Jurkat, Clone E6-1 (cell line): ENCODE results near the gene CCNL2.

ENCODE experiments used
- DNase-seq: peaks from one replicate; pipeline ENCODE4 v3.0.0-alpha.2; 2011; ENCODE audit warnings: low read depth, low spot score
- H3K4me3 ChIP-seq: 2 replicates; pipeline ENCODE4 v1.5.1; 2011; ENCODE audit warnings: mild to moderate bottlenecking, low read length, control low read depth, moderate library complexity

Gene CCNL2

DNA sequence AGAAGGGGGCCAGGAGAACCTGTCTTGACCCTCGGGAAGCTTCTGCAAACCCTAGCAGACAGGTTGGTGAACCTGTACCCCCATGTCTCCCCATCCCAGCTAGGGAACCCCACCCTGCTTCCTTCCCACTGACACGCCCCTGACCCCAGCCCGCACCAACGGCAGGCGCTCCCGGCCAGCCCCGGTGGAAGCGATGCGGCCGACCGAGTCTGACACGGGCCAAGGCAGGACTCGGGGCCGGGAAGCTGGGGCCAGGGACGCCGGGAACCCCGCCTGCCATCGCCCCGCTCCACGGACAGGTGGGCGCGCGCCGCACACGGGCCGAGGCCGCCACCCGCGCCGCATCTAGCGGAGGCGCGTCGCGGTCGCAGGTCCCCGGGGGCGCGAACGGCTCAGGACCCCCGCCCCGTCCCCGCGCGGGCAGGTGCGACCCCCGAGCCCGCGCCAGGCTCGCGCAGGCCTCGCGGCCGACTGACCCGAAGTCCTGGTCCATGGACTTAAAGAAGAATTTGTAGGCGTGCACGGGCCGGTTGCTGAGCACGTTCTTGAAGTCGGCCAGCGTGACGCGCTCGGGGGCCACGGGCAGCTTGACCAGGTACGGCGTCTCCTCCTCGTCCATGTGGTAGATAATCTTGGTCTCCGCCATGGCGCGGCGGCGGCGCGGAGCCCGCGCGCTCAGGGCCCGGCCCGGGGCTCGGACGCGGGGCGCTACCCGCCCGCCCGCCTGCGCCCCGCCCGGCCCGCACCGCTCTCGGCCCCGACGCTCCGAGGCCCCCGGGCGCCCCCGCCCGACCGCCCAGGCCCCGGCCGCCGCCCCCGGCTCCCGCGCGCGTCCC lies 50.5 kb downstream of the CCNL2 start:
- no peak for DNase-seq
- H3K4me3 ChIP-seq: peak overlapping the region; percentile 70

DNA sequence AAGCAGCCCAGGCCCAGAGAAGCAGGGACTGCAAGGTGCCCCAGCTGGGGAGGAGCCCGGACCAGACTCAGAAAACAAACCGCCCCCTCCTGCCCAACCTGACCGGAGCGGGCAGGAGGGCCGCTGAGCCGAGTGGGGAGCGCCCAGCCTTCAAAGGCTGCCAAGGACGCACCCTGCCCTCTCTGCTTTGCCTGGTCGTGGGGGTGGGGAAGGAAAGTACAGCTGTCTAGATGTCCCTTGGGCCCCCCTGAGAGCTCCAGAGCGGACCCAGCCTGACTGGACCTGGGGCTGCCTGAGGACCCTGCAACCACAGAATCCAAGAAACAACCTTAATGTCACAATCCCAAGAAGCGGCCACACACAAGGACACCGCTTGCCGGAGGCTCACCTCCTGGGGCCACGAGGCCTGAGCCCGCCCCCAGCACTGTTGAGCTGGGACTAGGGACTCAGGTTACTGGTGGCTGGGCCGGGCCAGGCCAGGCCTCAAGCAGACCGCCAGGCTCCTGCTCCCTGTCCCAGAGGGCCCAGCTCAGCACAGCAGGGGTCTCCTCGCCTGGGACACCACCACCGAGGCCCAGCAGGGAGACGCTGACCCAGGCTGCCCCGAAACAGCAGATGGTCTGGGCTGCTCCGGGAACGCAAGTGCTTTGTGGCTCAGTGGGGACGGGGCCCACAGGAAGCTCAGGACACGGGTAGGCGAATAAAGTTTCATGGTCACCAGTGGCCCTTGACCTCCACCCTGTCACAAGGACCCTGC lies 51.3 kb downstream of the CCNL2 start:
- DNase-seq: no peak

GRCh38 chr1:1347026-1347595 lies 52.0 kb downstream of the CCNL2 start:
- no peak for DNase-seq
- H3K4me3 ChIP-seq: no peak overlapping the region

More for the DNA sequence above, 51.3 kb downstream of the CCNL2 start:
- H3K4me3 ChIP-seq: peak overlapping the region; percentile 70

GRCh38 chr1:1346501-1346890 lies 52.6 kb downstream of the CCNL2 start:
- no peak for DNase-seq
- no peak overlapping the region for H3K4me3 ChIP-seq

DNA sequence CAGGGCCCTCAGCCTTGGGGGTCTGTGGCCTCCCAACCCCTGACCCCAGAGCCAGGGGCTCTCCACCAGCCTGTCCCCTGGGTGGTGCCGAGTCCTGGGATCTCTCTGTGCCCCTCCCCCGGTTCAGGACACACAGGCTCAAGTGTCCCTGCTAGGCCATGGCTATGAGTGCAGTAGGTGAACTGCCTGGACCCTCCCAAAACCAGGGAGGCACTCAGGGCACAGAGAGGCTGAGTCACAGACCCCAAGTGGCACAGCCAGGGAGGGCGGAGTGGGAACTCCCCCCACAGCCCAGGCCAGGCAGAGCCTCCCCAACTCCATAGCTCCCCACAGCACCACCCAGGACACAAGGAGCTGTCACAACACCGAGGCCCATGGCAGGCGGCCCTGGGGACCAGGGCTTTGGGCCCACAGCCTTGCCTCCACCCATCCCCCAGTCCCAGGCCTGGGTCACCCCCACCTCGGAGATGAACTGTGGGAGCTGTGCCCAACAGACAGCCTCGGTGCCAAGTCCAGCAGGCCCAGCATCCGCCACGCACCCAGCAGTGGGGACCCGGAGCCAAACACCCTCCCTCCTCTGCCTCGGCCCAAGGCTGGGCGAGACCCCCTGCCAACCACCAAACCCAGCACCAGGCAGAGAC lies 53.2 kb downstream of the CCNL2 start:
- DNase-seq: no peak
- H3K4me3 ChIP-seq: no peak overlapping the region

GRCh38 chr1:1345384-1345783 lies 53.8 kb downstream of the CCNL2 start:
- no peak overlapping the region for H3K4me3 ChIP-seq
- DNase-seq: no peak

DNA sequence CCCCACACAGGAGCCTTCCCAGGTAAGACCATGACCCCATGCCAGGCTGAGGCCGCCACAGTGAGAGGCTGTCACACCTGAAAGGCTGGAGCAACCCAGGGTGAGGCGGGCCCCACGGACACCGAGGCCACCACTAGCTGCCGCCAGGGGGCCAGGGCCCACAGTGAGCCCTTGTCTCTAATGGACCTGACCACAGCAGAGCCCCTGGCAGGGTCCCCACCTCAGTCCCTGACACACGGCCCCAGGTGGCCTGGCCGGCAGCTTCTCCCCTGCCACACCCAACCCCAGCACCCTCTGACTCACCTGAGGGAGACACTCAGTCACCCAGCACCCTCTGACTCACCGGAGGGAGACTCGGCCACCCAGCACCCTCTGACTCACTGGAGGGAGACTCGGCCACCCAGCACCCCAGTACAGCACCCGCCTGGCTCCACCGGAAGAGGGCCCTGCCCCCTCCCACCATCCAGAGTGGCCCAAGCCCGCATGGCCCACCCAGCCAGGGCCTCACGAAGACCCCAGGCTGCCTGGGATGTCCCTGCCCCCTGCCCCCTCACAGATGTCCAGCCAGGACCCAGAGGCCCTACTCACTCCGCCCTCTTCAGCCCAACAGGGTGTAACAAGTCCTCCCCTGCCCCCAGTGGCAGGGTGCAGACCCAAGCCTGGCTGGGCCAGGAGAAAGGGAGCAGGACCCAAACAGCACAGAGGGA lies 54.3 kb downstream of the CCNL2 start:
- no peak for DNase-seq
- H3K4me3 ChIP-seq: no peak overlapping the region

- H3K4me3 ChIP-seq: no peak overlapping the region
- DNase-seq: no peak
Measured at GRCh38 chr1:1343811-1344421, 55.2 kb downstream of the CCNL2 start.

- H3K4me3 ChIP-seq: no peak overlapping the region
- no peak for DNase-seq
Measured at GRCh38 chr1:1342584-1343115, 56.5 kb downstream of the CCNL2 start.

- no peak overlapping the region for H3K4me3 ChIP-seq
- no peak for DNase-seq
Measured at GRCh38 chr1:1342061-1342562, 57.0 kb downstream of the CCNL2 start.

GRCh38 chr1:1341549-1342021 lies 57.5 kb downstream of the CCNL2 start:
- no peak overlapping the region for H3K4me3 ChIP-seq
- DNase-seq: no peak

DNA sequence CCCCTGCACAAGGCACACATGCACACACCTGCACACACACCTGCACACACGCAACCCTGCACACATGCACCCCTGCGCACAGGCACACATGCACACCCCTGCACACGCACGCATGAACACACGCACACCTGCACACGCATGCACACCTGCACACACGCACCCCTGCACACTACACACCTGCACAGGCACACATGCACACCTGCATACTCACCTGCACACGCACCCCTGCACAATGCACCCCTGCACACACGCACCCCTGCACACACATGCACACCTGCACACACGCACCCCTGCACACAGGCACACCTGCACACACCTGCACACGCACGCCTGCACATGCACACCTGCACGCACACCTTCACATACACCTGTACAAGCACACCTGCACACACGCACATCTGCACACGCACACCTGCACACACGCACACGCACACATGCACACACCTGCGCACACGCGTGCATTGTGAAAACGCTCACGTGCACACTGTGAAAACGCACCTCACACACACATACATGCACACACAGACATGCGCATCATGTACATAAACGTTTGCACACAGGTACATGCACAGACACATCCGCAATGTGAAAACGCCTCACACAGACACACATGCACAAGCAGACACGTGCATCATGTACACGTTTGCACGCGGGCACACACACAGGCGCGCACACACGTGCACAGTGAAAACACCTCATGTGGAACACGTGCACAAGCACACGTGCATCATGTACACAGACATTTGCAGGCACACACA lies 58.2 kb downstream of the CCNL2 start:
- no peak for DNase-seq
- no peak overlapping the region for H3K4me3 ChIP-seq

DNA sequence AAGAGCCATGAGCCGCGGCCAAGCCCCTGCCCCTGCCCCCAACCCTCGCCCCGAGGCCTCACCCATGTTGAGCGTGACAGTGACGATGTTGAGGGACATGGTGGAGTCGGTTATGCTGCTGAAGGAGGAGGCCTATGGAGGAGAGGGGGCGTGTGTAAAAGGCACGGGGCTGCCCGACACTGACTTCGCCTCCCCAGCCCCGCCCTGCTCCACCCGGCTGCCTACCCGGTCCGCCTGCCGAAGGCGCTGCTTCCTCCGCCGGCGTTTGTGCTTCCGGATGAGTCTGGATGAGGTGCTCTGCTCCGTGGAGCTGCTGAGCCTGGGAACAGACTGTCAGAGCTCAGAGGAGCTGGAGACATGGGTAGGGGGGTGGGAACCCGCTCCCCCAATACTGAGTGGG lies 59.0 kb downstream of the CCNL2 start:
- no peak for DNase-seq
- H3K4me3 ChIP-seq: no peak overlapping the region

DNA sequence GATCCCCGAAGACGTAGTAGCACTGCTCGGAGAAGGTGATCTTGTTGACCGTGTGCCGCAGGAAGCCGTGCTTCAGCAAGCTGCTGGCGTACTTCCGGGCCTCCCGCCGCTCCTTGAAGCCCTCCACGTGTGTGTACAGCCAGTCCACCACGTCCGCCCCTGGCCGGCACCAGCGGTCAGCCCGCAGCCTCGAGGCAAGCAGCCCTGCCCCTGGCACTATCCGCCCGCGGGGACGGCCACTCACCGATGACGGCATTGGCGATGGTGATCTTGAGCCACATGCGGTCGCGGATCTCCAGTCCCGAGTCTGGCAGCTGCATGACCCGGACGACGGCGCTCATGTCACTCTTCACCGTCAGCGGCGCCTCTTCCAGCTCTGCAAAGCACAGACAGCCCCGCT lies 60.9 kb downstream of the CCNL2 start:
- no peak for DNase-seq
- no peak overlapping the region for H3K4me3 ChIP-seq

GRCh38 chr1:1337793-1338147 lies 61.4 kb downstream of the CCNL2 start:
- no peak overlapping the region for H3K4me3 ChIP-seq
- DNase-seq: no peak

DNA sequence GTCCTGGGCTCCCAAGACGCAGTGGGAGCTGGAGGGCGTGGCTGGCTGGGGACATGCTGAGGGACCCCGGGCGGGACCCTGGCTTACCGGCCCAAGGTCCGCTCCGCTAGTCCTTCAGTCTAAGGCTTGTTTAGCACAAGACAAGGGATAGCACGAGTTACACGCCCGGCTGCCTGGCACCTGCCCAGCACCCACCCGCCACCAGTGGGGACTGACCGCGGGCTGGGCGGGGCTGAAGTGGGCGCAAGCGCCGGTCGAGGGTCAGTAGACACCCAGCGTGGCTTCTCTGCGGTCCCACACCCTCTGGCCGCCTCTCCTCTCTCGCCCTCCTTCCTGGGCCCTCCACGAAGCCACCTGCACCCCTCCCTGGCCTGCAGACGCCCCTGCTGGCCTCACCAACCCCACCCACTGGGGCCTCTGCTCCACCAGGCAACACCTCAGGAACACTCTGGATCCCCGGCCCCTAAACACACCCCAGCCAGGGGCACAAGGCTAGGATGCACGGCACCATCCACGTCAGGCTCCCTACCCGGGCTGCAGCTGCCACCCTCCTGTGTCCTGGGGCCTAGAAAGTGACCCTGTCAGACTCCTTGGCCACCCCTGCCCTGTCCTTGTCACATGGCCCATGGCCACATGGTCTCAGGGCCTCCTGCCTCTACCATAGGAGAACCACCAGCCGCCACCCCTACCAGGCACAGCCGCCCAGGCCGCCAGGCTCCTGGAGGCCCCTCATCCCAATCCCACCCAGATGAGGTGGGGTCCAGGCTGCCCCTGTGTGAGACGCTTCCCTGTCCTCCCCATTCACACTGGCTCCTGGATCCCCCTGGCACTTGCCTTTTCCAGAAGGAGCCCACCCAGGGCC lies 62.0 kb downstream of the CCNL2 start:
- DNase-seq: no peak
- no peak overlapping the region for H3K4me3 ChIP-seq

GRCh38 chr1:1336446-1336845 lies 62.7 kb downstream of the CCNL2 start:
- no peak for DNase-seq
- H3K4me3 ChIP-seq: no peak overlapping the region
